ENCODE results near the gene IFT43. TPM values are rescaled to one million over a fixed set of nuclear protein-coding genes. Genes with fewer than 3 reads are reported as not detected.

Gene IFT43
- polyA plus RNA-seq, 1 experiment, result 58.9 TPM

DNA sequence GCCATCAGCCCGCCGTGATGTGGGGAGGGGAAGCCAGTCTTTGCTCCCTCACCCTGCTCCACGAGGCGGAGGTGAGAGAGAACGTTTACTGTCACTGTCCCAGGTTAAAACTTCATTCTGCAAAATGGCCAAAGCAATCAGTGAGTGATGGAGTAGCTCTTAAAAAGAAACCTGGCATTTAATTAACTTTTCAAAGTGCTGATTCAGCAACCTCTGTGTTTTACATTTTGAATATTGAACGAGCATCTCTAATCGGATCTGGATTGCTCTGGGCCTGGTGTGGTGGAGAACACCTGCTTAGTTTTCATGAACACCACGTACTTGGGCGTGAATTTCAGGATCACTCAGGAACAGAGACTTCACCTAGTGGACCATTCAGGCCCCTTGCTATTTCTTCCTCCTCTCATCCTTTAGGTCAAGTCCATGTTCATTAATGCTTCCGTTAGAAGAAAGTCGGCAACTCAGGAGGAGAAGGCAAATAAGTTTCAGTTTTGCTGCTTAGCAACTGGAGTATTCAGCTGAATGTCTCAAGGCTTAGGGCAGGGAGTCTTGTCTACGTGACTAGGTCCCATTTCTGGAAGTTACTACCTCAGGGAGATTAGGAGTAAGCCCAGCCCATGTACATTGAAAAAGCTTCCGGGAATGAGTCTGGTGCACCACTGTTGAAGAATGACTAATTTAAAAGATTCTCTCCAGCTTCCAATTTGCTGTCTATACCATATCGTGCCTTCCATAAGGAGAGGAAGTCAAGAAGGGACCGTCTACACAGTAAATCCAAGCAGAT is 68.2 kb downstream of the IFT43 start:
- H3K4me3 ChIP-seq (ENCODE audit: low read depth, low read length), result no peak overlapping the region
- CTCF ChIA-PET, result interaction anchor here (0.8 to 3.0 kb wide), 6 partner anchors 16 to 345 kb away, joined by 3 to 24 read pairs (median 4); no protein-coding TSS in a partner anchor
- TF ChIP-seq, protein P1, sequence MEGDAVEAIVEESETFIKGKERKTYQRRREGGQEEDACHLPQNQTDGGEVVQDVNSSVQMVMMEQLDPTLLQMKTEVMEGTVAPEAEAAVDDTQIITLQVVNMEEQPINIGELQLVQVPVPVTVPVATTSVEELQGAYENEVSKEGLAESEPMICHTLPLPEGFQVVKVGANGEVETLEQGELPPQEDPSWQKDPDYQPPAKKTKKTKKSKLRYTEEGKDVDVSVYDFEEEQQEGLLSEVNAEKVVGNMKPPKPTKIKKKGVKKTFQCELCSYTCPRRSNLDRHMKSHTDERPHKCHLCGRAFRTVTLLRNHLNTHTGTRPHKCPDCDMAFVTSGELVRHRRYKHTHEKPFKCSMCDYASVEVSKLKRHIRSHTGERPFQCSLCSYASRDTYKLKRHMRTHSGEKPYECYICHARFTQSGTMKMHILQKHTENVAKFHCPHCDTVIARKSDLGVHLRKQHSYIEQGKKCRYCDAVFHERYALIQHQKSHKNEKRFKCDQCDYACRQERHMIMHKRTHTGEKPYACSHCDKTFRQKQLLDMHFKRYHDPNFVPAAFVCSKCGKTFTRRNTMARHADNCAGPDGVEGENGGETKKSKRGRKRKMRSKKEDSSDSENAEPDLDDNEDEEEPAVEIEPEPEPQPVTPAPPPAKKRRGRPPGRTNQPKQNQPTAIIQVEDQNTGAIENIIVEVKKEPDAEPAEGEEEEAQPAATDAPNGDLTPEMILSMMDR (IDR thresholded peaks at IDR 0.05; ENCODE audit: insufficient read depth, low read depth, low read length), result no peak
- DNase-seq (ENCODE audit: low read depth), result no peak
- H3K36me3 ChIP-seq (ENCODE audit: control insufficient read depth, insufficient read depth, low read length), result peaks cover 2% of the 10 kb centered on the region; the same call in 1 of the 2 replicates
- POLR2A ChIA-PET, result no interaction called here
- no peaks in the 10 kb centered on the region for H3K27me3 ChIP-seq (ENCODE audit: control insufficient read depth, insufficient read depth, low read length)

DNA sequence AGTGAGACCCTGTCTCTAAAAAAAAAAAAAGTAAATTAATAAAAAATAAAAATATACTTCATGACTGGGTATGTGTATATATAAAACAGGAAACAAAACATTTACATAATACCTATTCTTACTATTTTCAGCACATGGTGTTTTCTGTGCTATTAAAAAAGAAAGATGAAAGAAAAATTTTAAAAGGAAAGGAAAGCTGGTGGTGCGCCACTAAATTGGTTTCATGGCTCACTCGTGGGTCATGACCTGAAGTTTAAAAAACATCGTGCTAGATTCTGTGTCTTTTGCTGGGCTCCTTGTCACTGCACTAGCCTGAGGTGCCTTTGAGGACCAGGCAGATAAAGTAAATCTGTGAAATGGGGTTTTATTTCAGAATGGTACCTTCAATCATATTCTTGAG is 69.8 kb downstream of the IFT43 start:
- no peaks in the 10 kb centered on the region for H3K27me3 ChIP-seq (ENCODE audit: control insufficient read depth, insufficient read depth, low read length)
- no peak overlapping the region for H3K4me3 ChIP-seq (ENCODE audit: low read depth, low read length)
- POLR2A ChIA-PET, result no interaction called here
- CTCF ChIA-PET, result interaction anchor here (0.7 to 1.2 kb wide), 2 partner anchors 10 to 296 kb away, joined by 4 to 6 read pairs; no protein-coding TSS in a partner anchor
- DNase-seq (ENCODE audit: low read depth), result no peak
- TF ChIP-seq, protein P1 (IDR thresholded peaks at IDR 0.05; ENCODE audit: insufficient read depth, low read depth, low read length), result no peak
- H3K36me3 ChIP-seq (ENCODE audit: control insufficient read depth, insufficient read depth, low read length), result peaks cover 7% of the 10 kb centered on the region

DNA sequence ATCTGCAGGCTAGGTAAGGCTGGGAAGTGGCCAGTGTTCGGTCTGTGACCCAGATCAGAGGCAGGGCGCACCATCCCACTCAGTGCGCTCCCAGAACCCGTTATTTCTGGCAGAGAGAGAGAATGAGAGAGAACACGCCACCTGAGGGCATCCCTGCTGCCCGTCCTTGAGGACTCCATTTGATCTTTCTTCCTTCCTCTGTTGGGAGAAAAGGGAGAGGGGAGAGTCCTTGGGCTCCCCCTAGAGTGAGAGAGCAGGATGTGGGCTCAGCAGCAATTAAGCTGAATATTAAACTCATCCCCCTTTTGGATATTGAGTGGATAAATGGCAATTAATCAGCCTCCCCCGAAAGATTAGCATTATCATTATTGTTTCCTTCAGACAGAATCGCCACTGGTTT is 70.6 kb downstream of the IFT43 start:
- H3K27me3 ChIP-seq (ENCODE audit: control insufficient read depth, insufficient read depth, low read length), result no peaks in the 10 kb centered on the region
- no peak for DNase-seq (ENCODE audit: low read depth)
- POLR2A ChIA-PET, result no interaction called here
- TF ChIP-seq, protein P1 (IDR thresholded peaks at IDR 0.05; ENCODE audit: insufficient read depth, low read depth, low read length), result peak; percentile 53
- CTCF ChIA-PET, result interaction anchor here (1.0 to 1.6 kb wide), 3 partner anchors 296 to 347 kb away, joined by 3 to 6 read pairs (median 6); no protein-coding TSS in a partner anchor
- peaks cover 7% of the 10 kb centered on the region for H3K36me3 ChIP-seq (ENCODE audit: control insufficient read depth, insufficient read depth, low read length)
- H3K4me3 ChIP-seq (ENCODE audit: low read depth, low read length), result no peak overlapping the region

DNA sequence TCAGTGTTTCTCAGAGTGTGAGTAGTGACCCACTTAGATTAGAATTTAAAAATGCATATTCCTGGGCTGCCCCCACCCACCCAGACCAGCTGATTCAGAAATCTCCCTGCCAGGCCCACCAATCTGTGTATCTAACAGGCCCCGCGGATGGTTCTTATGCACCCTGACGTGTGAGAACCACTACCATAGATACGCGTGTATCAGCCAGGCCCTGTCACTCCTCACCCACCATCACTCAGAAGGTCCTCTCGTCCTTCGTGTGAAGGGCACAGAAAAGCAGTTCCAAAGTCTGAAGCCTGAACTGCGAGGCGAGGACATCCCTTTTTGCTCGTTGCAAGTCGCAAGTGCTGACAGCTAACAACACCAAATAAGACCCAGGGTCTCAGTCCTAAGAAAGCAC is 72.4 kb downstream of the IFT43 start:
- Histone ChIP-seq H3K27me3 (ENCODE audit: control insufficient read depth, insufficient read depth, low read length) (no peaks in the 10 kb centered on the region), H3K36me3 (ENCODE audit: control insufficient read depth, insufficient read depth, low read length) (peaks cover 7% of the 10 kb centered on the region), H3K4me3 (ENCODE audit: low read depth, low read length) (no peak overlapping the region)
- POLR2A ChIA-PET, result no interaction called here
- CTCF ChIA-PET, result no interaction called here
- DNase-seq (ENCODE audit: low read depth), result no peak
- TF ChIP-seq, protein P1 (IDR thresholded peaks at IDR 0.05; ENCODE audit: insufficient read depth, low read depth, low read length), result no peak

DNA sequence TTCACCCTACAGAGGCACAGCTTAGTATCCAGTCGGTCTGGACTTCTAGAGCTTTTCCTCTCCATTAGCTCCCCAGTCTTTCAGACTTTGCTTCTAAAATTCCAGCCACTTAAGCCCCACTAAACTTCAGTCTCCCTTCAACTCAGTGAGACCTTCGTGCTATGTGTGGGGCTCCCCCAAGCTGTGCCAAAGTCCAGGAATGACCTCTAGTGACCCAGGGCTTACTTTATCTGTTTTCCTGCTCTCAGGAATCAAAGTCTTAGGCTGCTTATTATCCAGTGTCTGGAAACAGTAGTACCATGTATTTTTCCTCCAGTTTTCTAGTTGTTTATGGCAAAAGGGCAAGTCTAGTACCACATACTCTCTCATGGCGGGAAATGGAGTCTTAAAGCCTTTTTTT is 77.8 kb downstream of the IFT43 start:
- TF ChIP-seq, protein P1 (IDR thresholded peaks at IDR 0.05; ENCODE audit: insufficient read depth, low read depth, low read length), result no peak
- Histone ChIP-seq H3K27me3 (ENCODE audit: control insufficient read depth, insufficient read depth, low read length) (no peaks in the 10 kb centered on the region), H3K4me3 (ENCODE audit: low read depth, low read length) (no peak overlapping the region), H3K36me3 (ENCODE audit: control insufficient read depth, insufficient read depth, low read length) (peaks cover 6% of the 10 kb centered on the region)
- DNase-seq (ENCODE audit: low read depth), result no peak
- ChIA-PET POLR2A (no interaction called here), CTCF (interaction anchor here (0.9 to 3.2 kb wide), 3 partner anchors 12 to 326 kb away, joined by 3 to 16 read pairs (median 6); no protein-coding TSS in a partner anchor)
